KOPT-K1 (cell line): ENCODE results near the gene DFFA.
"Not testable (repeated sequence)": the region's sequence is repeated elsewhere in the genome, so short reads cannot be mapped to it uniquely, and the experiment has no call there.

Experiments used
- H3K27ac ChIP-seq: fragments of 200-600 bp; sonication (generic); 2 replicates; pipeline ENCODE4 v1.5.1; 2016; ENCODE audit warnings: antibody characterized with exemption, mild to moderate bottlenecking, low read depth, low read length; ENCODE audit not compliant: poor library complexity, severe bottlenecking
- H3K36me3 ChIP-seq: fragments of 200-600 bp; sonication (generic); 2 replicates; pipeline ENCODE4 v1.5.1; 2017; ENCODE audit warnings: antibody characterized with exemption, mild to moderate bottlenecking, low read length, moderate library complexity; ENCODE audit not compliant: insufficient read depth
- H3K9me3 ChIP-seq: fragments of 200-600 bp; sonication (generic); 2 replicates; pipeline ENCODE4 v1.5.1; 2017; ENCODE audit warnings: antibody characterized with exemption, low read length, mild to moderate bottlenecking; ENCODE audit not compliant: insufficient read depth, poor library complexity, severe bottlenecking

The DFFA gene

GRCh38 chr1:10457462-10457861 is 14.9 kb downstream of the DFFA start:
- H3K9me3 ChIP-seq, H3K27ac ChIP-seq: not testable (repeated sequence)
- H3K36me3 ChIP-seq, result peaks cover 55% of the 10 kb centered on the region

GRCh38 chr1:10456661-10457060 is 15.7 kb downstream of the DFFA start:
- Histone ChIP-seq H3K27ac (no peak overlapping the region), H3K36me3 (peaks cover 47% of the 10 kb centered on the region), H3K9me3 (no peaks in the 10 kb centered on the region)

- H3K27ac ChIP-seq, result no peak overlapping the region
- no peaks in the 10 kb centered on the region for H3K9me3 ChIP-seq
- peaks cover 41% of the 10 kb centered on the region for H3K36me3 ChIP-seq
Observed at GRCh38 chr1:10456048-10456447, 16.3 kb downstream of the DFFA start.

- H3K36me3 ChIP-seq, result peaks cover 11% of the 10 kb centered on the region; the same call in 1 of the 2 replicates
- no peaks in the 10 kb centered on the region for H3K9me3 ChIP-seq
- H3K27ac ChIP-seq, result no peak overlapping the region
Observed at GRCh38 chr1:10451287-10451686, 21.0 kb downstream of the DFFA start.

- peaks cover 13% of the 10 kb centered on the region; the same call in 1 of the 2 replicates for H3K36me3 ChIP-seq
- no peaks in the 10 kb centered on the region for H3K9me3 ChIP-seq
- H3K27ac ChIP-seq, result no peak overlapping the region
Observed at GRCh38 chr1:10450836-10451235, 21.5 kb downstream of the DFFA start.

- peaks cover 13% of the 10 kb centered on the region; the same call in 1 of the 2 replicates for H3K36me3 ChIP-seq
- no peak overlapping the region for H3K27ac ChIP-seq
- H3K9me3 ChIP-seq, result no peaks in the 10 kb centered on the region
Observed at GRCh38 chr1:10450156-10450814, 22.0 kb downstream of the DFFA start.

GRCh38 chr1:10449751-10450150 is 22.6 kb downstream of the DFFA start, which contains the start of gene CORT:
Gene CORT, plus strand, starts transcription at chr1:10450031. Its CDS starts 193 bp downstream, at chr1:10450224.
- Histone ChIP-seq H3K9me3 (no peaks in the 10 kb centered on the region), H3K36me3 (peaks cover 15% of the 10 kb centered on the region; the same call in 1 of the 2 replicates), H3K27ac (no peak within 1 kb of the TSS)

- Histone ChIP-seq H3K9me3 (no peaks in the 10 kb centered on the region), H3K36me3 (peaks cover 22% of the 10 kb centered on the region; the same call in 1 of the 2 replicates)
Observed at GRCh38 chr1:10446790-10447422, 25.4 kb downstream of the DFFA start.

GRCh38 chr1:10444795-10445397 is 27.4 kb downstream of the DFFA start:
- no peaks in the 10 kb centered on the region for H3K9me3 ChIP-seq
- no peak overlapping the region for H3K27ac ChIP-seq
- H3K36me3 ChIP-seq, result peaks cover 33% of the 10 kb centered on the region

More at GRCh38 chr1:10446790-10447422, 25.4 kb downstream of the DFFA start:
- no peak overlapping the region for H3K27ac ChIP-seq

GRCh38 chr1:10444248-10444647 is 28.1 kb downstream of the DFFA start:
- Histone ChIP-seq H3K36me3 (peaks cover 34% of the 10 kb centered on the region), H3K9me3 (no peaks in the 10 kb centered on the region), H3K27ac (no peak overlapping the region)

GRCh38 chr1:10440794-10441193 is 31.5 kb downstream of the DFFA start:
- no peaks in the 10 kb centered on the region for H3K9me3 ChIP-seq
- no peak overlapping the region for H3K27ac ChIP-seq
- peaks cover 22% of the 10 kb centered on the region for H3K36me3 ChIP-seq

GRCh38 chr1:10440305-10440704 is 32.0 kb downstream of the DFFA start:
- Histone ChIP-seq H3K27ac (no peak overlapping the region), H3K36me3 (peaks cover 22% of the 10 kb centered on the region), H3K9me3 (no peaks in the 10 kb centered on the region)

- H3K9me3 ChIP-seq, result no peaks in the 10 kb centered on the region
- no peak overlapping the region for H3K27ac ChIP-seq
- peaks cover 12% of the 10 kb centered on the region for H3K36me3 ChIP-seq
Observed at GRCh38 chr1:10438677-10439163, 33.6 kb downstream of the DFFA start.

- Histone ChIP-seq H3K9me3 (no peaks in the 10 kb centered on the region), H3K36me3 (peaks cover 12% of the 10 kb centered on the region), H3K27ac (no peak overlapping the region)
Observed at GRCh38 chr1:10437052-10437451, 35.3 kb downstream of the DFFA start.

- H3K36me3 ChIP-seq, result no peaks in the 10 kb centered on the region
- H3K27ac ChIP-seq, result no peak overlapping the region
- no peaks in the 10 kb centered on the region for H3K9me3 ChIP-seq
Observed at GRCh38 chr1:10434590-10434989, 37.7 kb downstream of the DFFA start.
